ENCODE measurements around the gene PELI3. TPM values are rescaled to one million over a fixed set of nuclear protein-coding genes. Genes with fewer than 3 reads are reported as not detected.
"Not testable (repeated sequence)": the region's sequence is repeated elsewhere in the genome, so short reads cannot be mapped to it uniquely, and the experiment has no call there.

Gene PELI3
- 1 to 10 TPM; 4.2 to 6.3 (median 5.8) TPM for polyA plus RNA-seq (ENCODE audit: insufficient read length in 10 of 10)
- long read RNA-seq, donor 1, partial matches to known transcripts: 0 of 2 reads
- long read RNA-seq, donor 1, other reads (novel, unspliced or antisense): 0 of 2 reads
- long read RNA-seq, donor 2: 0 reads
- long read RNA-seq, donor 3: 0 reads
- long read RNA-seq, donor 4: 0 reads
- long read RNA-seq, donor 5: 0 reads
- long read RNA-seq, donor 6, partial matches to known transcripts: 0 of 2 reads
- long read RNA-seq, donor 6, other reads (novel, unspliced or antisense): 0 of 2 reads
- long read RNA-seq, donor 7: 0 reads
- long read RNA-seq, donor 8, partial matches to known transcripts: 0 of 4 reads
- long read RNA-seq, donor 8, other reads (novel, unspliced or antisense): 0 of 4 reads
- long read RNA-seq, donor 9: 0 reads

- peak; percentile 92 to 97 (median 96) for DNase-seq
Measured at GRCh38 chr11:66466225-66467033, at the start of gene PELI3. Gene PELI3 (plus strand): TSS chr11:66466905. CDS start chr11:66468129, 1,224 bp downstream.

GRCh38 chr11:66417000-66417399 lies 49.7 kb upstream of the PELI3 start:
- no peak for DNase-seq

- DNase-seq: peak; percentile 74 to 96 (median 80)
Measured at GRCh38 chr11:66418168-66418985, 48.3 kb upstream of the PELI3 start.

- DNase-seq: no peak
Measured at GRCh38 chr11:66418986-66419308, 47.8 kb upstream of the PELI3 start.

- no peak for DNase-seq
Measured at GRCh38 chr11:66419825-66420224, 46.9 kb upstream of the PELI3 start.

GRCh38 chr11:66420671-66421476 lies 45.8 kb upstream of the PELI3 start, which contains the start of gene NPAS4:
Gene NPAS4 (plus strand): TSS chr11:66421035. CDS start chr11:66421180, 145 bp downstream.
- no peak for DNase-seq

GRCh38 chr11:66421492-66422205 lies 45.1 kb upstream of the PELI3 start:
- DNase-seq: peak; percentile 89 to 94 (median 93)

- no peak for DNase-seq
Measured at GRCh38 chr11:66426314-66426713, 40.4 kb upstream of the PELI3 start.

GRCh38 chr11:66428933-66429332 lies 37.8 kb upstream of the PELI3 start:
- DNase-seq: no peak

- DNase-seq: peak; percentile 45 to 69 (median 56)
Measured at GRCh38 chr11:66429983-66430602, 36.6 kb upstream of the PELI3 start.

GRCh38 chr11:66431287-66431686 lies 35.4 kb upstream of the PELI3 start:
- DNase-seq: not testable (repeated sequence)

- DNase-seq: not testable (repeated sequence)
Measured at GRCh38 chr11:66431871-66432329, 34.8 kb upstream of the PELI3 start.

GRCh38 chr11:66432597-66432996 lies 34.1 kb upstream of the PELI3 start:
- no peak for DNase-seq

GRCh38 chr11:66437979-66438503 lies 28.7 kb upstream of the PELI3 start:
- DNase-seq: no peak

GRCh38 chr11:66438504-66439466 lies 27.9 kb upstream of the PELI3 start, which contains the start of gene MRPL11:
Gene MRPL11 (minus strand): TSS chr11:66438848. CDS start chr11:66438754, 94 bp downstream.
- peak; percentile 93 to 97 (median 94) for DNase-seq

GRCh38 chr11:66440101-66440939 lies 26.4 kb upstream of the PELI3 start:
- not testable (repeated sequence) for DNase-seq

- not testable (repeated sequence) for DNase-seq
Measured at GRCh38 chr11:66440940-66441282, 25.8 kb upstream of the PELI3 start.

Data from muscle of back (tissue), 13 donors.